ENCODE data around the gene THSD7B.

- TF ChIP-seq CTCF (conservative IDR thresholded peaks at IDR 0.05; ENCODE audit: low read depth, low read length) (no peak), EZH2 (IDR thresholded peaks at IDR 0.05; ENCODE audit: low read length, unreplicated experiment) (no peak), EZH2phosphoT487 (IDR thresholded peaks at IDR 0.05; ENCODE audit: borderline replicate concordance, low read length) (no peak)
Observed at GRCh38 chr2:137048455-137048854, 283.1 kb downstream of the THSD7B start.

Measured in PC-3 (cell line).